ENCODE measurements around the gene GLIPR1L2.
"Not testable (repeated sequence)": the region's sequence is repeated elsewhere in the genome, so short reads cannot be mapped to it uniquely, and the experiment has no call there.

GLIPR1L2 gene

DNA sequence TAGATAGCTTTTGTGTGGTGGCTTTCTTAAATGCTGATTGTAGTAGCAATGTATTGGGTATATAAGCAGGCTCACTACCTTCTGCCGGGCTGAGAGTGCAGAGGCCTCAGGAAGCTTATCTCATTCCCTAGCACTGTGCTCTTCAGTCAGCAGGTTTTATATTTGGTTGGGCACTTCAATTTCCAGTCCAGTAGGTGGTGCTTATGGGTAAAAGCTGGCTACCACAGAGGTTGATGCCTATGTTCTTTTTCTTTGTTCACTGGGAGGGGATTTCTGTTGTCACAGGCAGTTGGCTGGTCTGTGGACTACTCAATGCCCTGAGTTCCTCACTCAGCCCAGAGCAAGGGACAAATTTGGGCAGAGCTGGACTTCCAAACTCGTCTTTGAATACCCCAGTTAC is 46.7 kb downstream of the GLIPR1L2 start:
- peak; percentile 10 for DNase-seq (ENCODE audit: low spot score)

DNA sequence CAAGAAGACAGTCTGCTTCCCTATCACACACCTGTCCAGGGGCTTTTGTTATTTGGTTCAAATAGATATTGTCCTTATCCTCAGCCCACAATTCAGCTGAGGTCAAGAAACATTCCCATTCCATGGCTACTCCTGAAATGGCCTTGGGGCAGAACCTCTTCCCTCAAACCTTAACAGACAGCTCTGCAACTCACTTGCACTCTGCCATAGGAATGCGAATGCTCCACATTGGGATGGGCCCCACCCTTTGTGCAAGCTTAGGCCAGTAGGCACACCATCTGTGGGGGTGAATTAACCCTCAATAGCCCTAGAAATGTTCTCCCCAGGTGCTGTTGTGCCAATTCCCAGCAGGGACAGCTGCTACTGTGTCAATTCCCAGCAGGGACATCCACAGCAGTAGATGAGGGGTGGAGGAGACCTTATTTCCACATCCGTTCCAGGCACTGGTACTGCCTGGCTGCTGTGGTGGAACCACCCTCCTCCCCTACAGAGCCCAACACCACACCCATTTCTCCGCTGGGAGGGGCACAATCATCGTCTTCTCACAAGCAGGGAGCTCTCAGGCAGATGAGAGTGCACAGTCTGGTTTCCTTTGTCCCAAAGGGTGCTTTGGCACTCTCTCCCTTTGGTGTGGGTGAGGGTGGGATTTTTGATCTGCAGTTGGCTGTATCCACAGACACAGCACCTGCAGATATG is 47.3 kb downstream of the GLIPR1L2 start:
- no peak for DNase-seq (ENCODE audit: low spot score)

DNA sequence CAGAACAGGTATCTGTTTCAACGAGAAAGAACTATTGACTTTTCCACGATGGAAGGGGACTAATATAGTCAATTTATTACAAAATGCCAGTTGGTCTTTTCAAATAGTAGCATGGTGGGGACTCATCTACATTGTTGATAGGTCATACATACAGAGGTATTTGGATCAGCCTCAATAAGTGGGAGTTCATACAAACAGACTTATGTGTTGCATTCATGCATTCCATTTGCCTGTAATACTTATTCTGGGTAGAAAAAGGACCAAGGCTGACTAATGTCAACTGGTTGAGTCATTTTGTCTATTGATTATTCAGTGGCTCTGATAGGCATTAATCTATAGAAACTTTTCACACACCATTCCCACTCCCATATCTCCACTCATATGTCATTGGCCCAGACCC is 48.2 kb downstream of the GLIPR1L2 start:
- DNase-seq (ENCODE audit: low spot score) = no peak

DNA sequence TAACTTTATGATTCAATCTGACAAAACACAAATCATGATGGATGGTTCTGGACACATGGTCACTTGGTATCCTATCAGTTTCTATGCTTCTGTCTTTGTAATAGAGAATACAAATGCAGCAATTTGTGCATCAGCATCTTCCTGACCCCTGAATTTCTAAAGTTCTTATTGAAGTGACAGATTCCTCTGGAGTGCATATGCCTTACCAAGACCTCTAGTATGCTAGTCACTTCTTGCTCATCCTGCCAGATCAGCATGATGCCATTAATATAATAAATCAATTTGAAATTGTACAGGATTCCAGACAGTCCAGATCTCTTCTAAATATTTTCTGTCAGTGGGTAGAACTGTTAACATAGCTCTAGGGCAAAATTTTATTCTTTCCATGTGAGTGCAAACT is 49.0 kb downstream of the GLIPR1L2 start:
- DNase-seq (ENCODE audit: low spot score) = no peak

DNA sequence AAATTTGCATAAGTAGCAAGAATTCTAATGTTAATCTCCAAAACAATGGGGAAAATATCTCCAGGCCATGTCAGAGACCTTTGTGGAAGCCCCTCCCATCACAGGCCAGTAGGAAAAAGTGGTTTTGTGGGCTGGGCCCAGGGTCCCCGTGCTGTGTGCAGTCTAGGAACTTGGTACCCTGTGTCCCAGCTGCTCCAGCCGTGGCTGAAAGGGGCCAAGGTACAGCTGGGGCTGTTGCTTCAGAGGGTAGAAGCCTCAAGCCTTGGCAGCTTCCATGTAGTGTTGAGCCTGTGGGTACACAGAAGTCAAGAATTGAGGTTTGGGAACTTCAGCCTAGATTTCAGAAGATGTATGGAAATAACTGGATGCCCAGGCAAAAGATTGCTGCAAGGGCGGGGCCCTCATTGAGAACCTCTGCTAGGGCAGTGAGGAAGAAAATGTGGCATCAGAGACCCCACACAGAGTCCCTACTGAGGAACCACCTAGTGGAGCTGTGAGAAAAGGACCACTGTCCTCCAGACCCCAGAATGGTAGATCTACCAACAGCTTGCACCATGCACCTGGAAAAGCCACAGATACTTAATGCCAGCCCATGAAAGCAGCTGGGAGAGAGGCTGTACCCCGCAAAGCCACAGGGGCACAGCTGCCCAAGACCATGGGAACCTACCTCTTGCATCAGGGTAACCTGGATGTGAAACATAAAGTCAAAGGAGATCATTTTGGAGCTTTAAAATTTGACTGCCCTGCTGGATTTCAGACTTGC is 51.0 kb downstream of the GLIPR1L2 start:
- DNase-seq (ENCODE audit: low spot score) = not testable (repeated sequence)

DNA sequence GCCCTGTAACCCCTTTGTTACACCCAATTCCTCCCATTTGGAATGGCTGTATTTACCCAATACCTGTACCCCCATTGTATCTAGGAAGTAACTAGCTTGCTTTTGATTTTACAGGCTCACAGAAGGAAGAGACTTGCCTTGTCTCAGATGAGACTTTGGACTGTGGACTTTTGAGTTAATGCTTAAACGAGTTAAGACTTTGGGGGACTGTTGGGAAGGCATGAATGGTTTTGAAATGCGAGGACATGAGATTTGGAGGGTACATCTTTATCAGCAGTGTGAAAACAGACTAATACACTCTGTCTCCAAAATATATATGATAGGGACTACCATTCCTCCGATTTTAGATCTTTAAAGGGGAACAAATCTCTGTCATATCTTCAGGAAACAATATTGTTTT is 51.6 kb downstream of the GLIPR1L2 start:
- not testable (repeated sequence) for DNase-seq (ENCODE audit: low spot score)

DNA sequence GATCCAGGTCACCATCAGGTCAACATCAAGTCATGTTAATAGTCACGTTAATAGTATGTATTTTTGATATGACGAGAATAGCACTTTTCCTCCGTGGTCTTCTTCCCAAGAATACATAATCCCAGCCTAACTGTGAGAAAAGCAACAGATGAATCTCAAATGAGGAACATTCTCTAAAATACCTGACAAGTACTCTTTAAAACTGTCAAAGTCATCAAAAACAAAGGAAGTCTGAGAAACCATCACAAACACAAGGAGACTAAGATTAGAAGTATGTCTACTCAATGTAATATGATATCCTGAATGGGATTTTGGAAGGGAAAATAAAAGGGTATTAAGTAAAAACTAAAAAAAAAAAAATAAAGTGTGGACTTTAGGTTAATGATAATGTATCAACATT is 52.8 kb downstream of the GLIPR1L2 start:
- no peak for DNase-seq (ENCODE audit: low spot score)

DNA sequence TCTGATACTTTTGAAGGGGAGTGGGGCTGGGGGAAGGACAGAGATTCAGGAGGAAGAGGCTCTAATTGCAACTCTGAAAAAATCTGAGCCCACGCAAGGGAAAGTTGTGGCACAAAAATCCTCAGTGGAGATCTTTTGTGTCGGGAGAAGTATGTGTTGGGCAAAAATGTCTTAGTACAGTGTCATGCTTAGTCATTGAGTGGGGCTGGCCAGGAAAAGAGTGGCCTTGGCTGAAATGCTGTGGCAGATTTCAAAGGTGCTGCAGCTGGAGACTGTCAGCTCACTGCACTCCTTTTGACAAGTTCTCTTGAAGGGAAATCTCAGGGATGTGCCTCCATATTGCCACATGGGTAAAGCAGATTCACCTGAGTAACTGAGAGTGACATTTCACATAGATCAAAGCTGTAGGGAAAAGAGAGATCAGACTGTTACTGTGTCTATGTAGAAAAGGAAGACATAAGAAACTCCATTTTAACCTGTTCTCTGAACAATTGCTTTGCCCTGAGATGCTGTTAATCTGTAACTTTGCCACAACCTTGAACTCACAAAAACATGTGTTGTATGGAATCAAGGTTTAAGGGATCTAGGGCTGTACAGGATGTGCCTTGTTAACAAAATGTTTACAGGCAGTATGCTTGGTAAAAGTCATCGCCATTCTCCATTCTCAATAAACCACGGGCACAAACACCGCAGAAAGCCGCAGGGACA is 53.7 kb downstream of the GLIPR1L2 start:
- no peak for DNase-seq (ENCODE audit: low spot score)

DNA sequence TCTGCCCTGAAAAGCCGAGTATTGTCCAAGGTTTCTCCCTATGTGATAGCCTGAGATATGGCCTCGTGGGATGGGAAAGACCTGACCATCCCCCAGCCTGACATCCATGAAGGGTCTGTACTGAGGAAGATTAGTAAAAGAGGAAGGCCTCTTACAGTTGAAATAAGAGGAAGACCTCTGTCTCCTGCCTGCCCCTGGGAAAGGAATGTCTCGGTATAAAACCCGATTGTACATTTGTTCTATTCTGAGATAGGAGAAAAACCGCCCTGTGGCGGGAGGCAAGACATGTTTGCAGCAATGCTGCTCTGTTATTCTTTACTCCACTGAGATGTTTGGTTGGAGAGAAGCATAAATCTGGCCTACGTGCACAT is 54.2 kb downstream of the GLIPR1L2 start:
- not testable (repeated sequence) for DNase-seq (ENCODE audit: low spot score)

DNA sequence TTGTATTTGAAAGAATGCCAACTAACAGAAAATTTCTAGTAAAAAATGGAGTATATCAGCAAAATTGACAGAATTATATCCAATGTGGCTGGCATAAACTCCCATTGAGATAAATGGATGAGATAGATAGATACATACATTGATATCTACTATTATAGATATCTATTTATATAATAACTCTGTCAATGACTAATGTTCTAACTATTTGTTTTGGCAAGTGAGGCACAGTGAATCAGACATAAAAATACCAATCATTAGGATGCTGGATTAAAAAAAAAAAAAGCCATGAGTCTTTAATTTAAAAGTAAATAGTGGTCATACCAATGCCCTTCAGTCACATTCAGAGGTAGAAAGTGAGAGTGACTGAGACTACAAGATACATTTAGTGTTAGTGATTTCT is 56.0 kb downstream of the GLIPR1L2 start:
- DNase-seq (ENCODE audit: low spot score) = no peak

DNA sequence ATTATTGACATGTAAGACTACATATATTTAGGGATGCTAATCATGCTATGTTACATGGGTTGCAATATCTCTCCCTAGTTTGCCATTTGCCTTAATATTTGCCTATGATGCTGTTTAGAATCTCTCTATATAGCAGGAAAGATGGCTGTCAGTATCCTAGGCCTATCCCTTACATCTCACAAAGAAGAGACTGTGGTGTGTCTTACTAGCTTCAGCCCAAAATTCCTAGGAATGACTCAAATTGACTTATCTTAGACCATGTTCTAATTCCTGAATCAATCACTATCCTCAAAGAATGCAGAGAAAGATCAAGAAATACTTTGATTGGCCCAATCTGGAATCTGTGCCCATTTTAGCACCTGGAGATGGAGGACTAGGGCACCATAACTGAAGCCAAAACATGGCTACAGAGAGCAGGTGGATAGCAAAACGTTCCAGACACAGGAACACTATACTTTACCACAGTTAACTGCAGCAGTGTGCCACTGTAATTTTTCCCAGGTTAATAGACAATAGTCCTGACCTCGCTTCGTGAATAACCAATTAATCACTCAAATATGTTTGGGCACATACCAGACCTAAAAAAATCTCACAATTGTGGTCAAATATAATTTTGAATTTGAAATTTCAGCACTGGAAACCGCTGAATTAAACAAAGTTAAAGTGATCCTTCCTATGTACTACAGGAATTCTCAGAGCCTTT is 57.0 kb downstream of the GLIPR1L2 start:
- no peak for DNase-seq (ENCODE audit: low spot score)

DNA sequence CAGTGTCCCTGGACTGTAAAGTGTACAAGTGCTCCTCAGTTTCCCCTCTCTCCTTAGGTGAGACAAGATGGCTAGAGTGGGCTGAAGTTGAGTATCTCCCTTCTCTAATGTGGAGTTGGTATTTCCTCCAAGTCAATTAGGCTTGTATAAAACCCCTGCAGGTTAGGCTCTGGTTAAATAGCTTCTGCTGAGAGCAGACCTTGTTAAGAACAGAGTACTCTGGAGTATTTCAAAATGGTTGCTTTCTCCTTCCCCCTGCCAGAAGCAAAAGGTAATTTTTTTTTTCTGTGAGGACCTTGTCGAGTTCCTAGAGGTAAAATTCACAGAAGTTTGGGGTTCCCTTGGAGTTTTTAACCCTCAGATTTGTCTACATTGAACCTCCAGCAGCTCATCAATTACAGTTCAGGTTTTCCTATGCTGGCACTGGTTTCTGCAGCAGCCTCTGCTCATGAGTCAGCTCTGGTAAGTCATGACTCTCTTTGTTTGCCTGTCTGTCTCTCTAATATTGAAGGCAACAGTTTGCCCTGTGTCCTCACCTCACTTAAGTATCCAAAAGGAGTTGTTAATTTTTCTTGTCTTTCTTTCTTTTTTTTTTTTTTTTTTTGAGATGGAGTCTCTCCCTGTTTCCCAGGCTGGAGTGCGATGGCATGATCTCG is 61.9 kb downstream of the GLIPR1L2 start:
- DNase-seq (ENCODE audit: low spot score) = no peak

DNA sequence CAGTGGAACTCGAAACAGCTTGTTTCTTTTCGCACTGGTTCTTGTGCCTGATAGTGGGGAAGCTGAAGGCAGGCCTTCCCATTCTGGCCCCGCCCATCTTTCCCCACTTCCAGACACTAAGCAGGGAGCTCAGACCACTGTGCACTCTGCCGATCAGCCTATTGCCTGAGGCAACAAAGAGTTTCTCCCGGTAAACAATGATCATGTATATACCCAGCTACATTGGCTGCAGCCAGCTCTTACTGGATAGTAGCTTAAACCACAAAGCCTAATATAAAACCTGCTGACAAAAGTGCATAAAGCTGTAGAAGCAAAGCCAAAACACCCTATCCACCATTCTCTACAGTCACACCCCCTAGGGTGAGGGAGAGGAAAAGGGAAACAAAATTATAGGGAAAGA is 65.0 kb downstream of the GLIPR1L2 start:
- DNase-seq (ENCODE audit: low spot score) = no peak

DNA sequence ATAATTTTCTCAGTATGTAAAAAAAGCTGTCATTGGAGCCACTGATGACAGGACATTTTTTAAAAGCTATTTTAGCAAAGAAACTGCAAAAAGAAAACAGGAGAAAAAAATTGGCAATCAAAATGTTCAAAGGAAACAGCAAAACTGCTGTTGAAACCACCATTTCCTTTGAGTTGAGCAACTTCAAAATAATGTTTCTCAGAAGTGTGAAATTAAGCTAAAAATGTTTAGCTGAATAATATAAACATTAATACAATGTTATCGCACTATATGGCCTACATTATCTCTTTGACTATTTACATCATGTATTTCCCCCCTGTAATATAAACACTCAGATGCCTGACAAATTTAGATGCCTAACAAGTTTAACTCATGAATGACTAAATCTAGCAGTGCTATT is 66.3 kb downstream of the GLIPR1L2 start:
- DNase-seq (ENCODE audit: low spot score) = no peak

DNA sequence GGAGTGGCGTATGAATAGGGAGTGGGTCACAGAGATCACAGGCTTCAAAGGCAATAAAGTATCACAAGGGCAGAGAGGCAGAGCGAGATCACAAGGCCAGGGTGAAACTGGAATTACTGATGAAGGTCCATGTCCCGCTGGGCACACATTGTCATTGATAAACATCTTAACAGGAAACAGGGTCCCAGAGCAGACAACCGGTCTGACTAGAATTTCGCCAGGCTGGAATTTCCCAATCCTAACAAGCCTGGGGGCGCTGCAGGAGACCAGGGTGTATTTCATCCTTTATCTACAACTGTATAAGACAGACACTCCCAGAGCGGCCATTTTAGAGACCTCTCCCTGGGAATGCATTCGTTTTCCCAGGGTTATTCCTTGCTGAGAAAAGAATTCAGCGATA is 67.0 kb downstream of the GLIPR1L2 start:
- DNase-seq (ENCODE audit: low spot score) = not testable (repeated sequence)

DNA sequence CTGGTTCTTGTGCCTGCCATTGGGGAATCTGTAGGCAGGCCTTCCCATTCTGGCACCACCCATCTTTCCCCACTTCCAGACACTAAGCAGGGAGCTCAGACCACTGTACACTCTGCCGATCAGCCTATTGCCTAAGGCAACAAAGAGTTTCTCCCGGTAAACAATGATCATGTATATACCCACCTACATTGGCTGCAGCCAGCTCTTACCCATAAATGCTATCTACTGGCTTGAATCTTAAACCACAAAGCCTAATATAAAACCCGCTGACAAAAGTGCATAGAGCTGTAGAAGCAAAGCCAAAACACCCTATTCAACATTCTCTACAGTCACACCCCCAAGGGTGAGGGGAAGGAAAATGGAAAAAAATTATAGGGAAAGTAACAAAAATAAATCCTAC is 68.9 kb downstream of the GLIPR1L2 start:
- no peak for DNase-seq (ENCODE audit: low spot score)

DNA sequence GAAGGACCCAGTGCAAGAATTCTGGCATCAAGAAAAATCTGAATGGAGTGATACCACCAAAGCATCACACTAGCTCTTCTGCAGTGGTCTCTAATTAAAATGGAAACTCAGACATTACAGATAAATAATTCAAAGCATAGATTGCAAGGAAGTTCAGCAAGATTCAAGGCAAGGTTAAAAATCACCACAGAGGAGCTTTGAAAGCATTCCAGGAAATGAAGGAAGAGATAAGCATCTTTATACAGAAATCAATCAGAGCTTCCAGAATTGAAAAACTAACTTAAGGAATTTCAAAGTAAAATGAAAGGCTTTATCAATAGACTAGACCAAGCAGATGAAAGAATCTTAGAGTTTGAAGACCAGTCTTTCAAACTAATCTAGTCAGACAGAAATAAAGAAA is 69.3 kb downstream of the GLIPR1L2 start:
- no peak for DNase-seq (ENCODE audit: low spot score)

DNA sequence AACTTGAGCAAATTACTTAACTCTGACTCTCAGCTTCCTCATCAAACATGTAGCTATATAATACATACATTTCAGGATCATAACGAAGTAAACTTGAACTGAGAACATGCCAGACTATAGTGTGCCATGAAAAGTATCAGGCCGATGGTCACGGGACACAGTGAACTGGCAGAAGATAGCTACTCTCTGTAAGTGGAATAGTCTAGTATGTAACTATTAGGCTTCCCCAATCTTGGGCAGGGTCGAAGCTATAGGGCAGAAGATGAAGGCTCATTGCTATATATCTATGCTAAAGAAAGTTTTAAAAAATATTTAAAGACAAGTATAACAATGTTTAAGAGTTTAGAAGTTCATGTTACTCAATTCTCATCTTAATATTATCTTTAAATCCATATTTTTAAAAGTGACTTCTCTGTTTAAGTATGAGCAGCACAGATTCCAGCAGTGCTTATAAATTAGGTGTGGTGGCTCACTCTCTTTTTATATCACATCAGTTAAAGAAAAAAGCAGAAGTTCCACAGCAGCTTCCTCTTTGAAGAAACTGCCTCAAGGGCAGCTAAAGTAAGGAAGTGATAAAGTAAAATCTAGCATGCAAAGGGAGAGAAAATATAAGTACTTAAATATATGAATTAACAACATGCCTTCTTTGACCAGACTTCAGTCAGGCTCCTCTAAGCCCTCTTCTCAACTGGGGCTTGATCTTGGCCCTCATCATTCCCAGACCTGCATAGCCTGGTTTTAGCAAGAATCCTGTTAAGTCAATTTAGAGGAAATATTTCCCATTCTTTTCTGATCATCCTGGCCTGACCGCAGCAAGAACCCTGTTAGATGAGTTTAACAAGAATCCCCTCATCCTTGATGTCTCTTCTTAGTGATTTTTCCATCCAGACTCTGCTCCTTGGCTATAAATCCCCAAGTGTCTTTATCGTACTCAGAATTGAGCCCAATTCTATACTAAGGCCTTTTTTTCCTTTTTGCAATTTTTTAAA is 81.3 kb downstream of the GLIPR1L2 start:
- DNase-seq (ENCODE audit: low spot score) = peak; percentile 27

DNA sequence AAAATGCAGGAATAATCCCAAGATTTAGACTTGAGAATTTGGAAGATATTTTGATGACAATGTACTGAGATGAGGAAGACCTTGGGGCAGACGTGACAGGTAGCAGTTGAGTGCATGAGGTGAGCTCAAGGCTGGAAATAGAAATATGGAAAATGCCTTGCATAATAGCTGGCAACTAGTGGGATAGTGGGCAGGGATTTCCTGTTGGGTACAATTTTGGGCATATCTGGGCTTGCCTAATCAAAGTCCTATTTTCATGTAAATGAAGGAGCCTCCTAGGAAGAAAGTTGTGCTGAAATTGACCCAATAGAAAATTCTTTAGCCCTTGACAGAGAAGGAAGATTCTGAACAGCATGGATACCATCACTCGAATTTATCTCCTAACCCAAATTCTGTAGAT is 83.2 kb downstream of the GLIPR1L2 start:
- DNase-seq (ENCODE audit: low spot score) = no peak

DNA sequence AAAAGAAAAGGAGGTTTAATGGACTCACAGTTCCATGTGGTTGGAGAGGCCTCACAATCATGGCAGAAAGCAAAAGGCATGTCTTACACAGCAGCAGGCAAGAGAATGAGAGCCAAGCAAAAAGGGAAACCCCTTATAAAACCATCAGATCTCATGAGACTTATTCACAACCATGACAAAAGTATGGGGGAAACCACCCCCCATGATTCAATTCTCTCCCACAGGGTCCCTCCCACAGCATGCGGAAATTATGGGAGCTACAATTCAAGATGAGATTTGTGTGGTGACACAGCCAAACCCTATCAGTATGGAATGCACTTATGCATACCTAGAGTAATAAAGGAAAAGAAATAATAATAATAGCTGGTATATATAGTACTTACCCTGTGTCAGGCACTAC is 85.2 kb downstream of the GLIPR1L2 start:
- DNase-seq (ENCODE audit: low spot score) = no peak

DNA sequence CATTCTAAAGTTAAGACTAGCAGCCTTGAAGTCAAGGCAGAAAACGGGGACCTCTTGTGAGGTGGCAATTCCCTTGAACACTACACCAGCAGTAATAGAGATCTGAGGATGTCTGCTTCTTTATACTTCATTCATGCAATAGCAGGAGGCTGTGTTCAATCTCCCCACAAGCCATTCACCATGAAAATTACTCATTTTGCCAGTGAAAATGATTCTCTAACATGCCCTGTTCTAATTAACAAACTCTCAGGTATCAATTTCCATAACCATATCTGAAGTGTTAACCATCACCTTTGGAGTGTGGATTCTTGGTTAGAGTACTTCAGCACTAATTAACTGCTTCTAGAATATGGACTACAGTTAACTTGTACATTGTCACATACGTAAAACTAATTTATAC is 86.2 kb downstream of the GLIPR1L2 start:
- DNase-seq (ENCODE audit: low spot score) = no peak

Measured in germinal center (tissue), 1 donor.